ENCODE results near the gene SELL. TPM values are rescaled to one million over a fixed set of nuclear protein-coding genes. Genes with fewer than 3 reads are reported as not detected.
"Not testable (repeated sequence)": the region's sequence is repeated elsewhere in the genome, so short reads cannot be mapped to it uniquely, and the experiment has no call there.

SELL gene
- total RNA-seq, 1 donor from 2014 or later = not detected

GRCh38 chr1:169670836-169671235, 40.6 kb downstream of the SELL start:
- Histone ChIP-seq H3F3A (ENCODE audit: low read depth) (no peaks in the 10 kb centered on the region), H4K20me1 (ENCODE audit: low read depth) (no peaks in the 10 kb centered on the region), H2AFZ (replicated peaks) (no peak overlapping the region), H3K36me3 (no peaks in the 10 kb centered on the region), H3K27ac (no peak overlapping the region), H3K9me3 (ENCODE audit: low read depth) (no peaks in the 10 kb centered on the region), H3K9ac (no peak overlapping the region), H3K79me2 (ENCODE audit: low read depth) (no peaks in the 10 kb centered on the region), H3K4me1 (no peaks in the 10 kb centered on the region), H3K4me2 (no peak overlapping the region), H3K27me3 (no peaks in the 10 kb centered on the region), H3K4me3 (no peak overlapping the region)
- Mint-ChIP-seq H3K9me3 (no peaks in the 10 kb centered on the region), H3K27me3 (ENCODE audit: insufficient read depth, low read depth) (peaks cover 5% of the 10 kb centered on the region), H3K36me3 (no peaks in the 10 kb centered on the region), H3K27ac (no peak overlapping the region), H3K4me3 (no peak overlapping the region), H3K4me1 (no peaks in the 10 kb centered on the region)
- no peak for TF ChIP-seq EZH2phosphoT487 (IDR thresholded peaks at IDR 0.05)
- no peak for TF ChIP-seq CTCF (IDR thresholded peaks at IDR 0.05)
- TF ChIP-seq EZH2 (IDR thresholded peaks at IDR 0.05) = no peak
- DNase-seq (ENCODE audit: low spot score) = no peak

GRCh38 chr1:169670244-169670643, 41.2 kb downstream of the SELL start:
- H3K36me3 Mint-ChIP-seq; H3K27ac Mint-ChIP-seq; H3K9me3 Mint-ChIP-seq; H3K4me3 Mint-ChIP-seq; H3K79me2 ChIP-seq (ENCODE audit: low read depth); H3K36me3 ChIP-seq; H4K20me1 ChIP-seq (ENCODE audit: low read depth); H3K9me3 ChIP-seq (ENCODE audit: low read depth); H3K27me3 ChIP-seq; DNase-seq (ENCODE audit: low spot score); H3K27ac ChIP-seq; H3K4me1 ChIP-seq; H3K4me3 ChIP-seq; H3K4me1 Mint-ChIP-seq; H3K4me2 ChIP-seq; H2AFZ ChIP-seq (replicated peaks); H3K27me3 Mint-ChIP-seq (ENCODE audit: insufficient read depth, low read depth); H3K9ac ChIP-seq; H3F3A ChIP-seq (ENCODE audit: low read depth): not testable (repeated sequence)

GRCh38 chr1:169667699-169668596, 43.5 kb downstream of the SELL start:
- H3K36me3 ChIP-seq; H3F3A ChIP-seq (ENCODE audit: low read depth); H3K4me1 Mint-ChIP-seq; H3K27me3 Mint-ChIP-seq (ENCODE audit: insufficient read depth, low read depth); H3K4me1 ChIP-seq; DNase-seq (ENCODE audit: low spot score); H3K9ac ChIP-seq; H3K27me3 ChIP-seq; H3K27ac Mint-ChIP-seq; H2AFZ ChIP-seq (replicated peaks); H3K36me3 Mint-ChIP-seq; H3K79me2 ChIP-seq (ENCODE audit: low read depth); H4K20me1 ChIP-seq (ENCODE audit: low read depth); H3K9me3 ChIP-seq (ENCODE audit: low read depth); H3K9me3 Mint-ChIP-seq; H3K4me3 ChIP-seq; H3K4me3 Mint-ChIP-seq; H3K4me2 ChIP-seq; H3K27ac ChIP-seq: not testable (repeated sequence)

GRCh38 chr1:169667227-169667639, 44.2 kb downstream of the SELL start:
- not testable (repeated sequence) for H3K9me3 ChIP-seq (ENCODE audit: low read depth); H3K9me3 Mint-ChIP-seq; H3F3A ChIP-seq (ENCODE audit: low read depth); H3K36me3 Mint-ChIP-seq; H3K4me1 ChIP-seq; H3K27me3 ChIP-seq; H3K27me3 Mint-ChIP-seq (ENCODE audit: insufficient read depth, low read depth); H3K4me1 Mint-ChIP-seq; H3K27ac ChIP-seq; H4K20me1 ChIP-seq (ENCODE audit: low read depth); H3K4me3 Mint-ChIP-seq; DNase-seq (ENCODE audit: low spot score); H2AFZ ChIP-seq (replicated peaks); H3K27ac Mint-ChIP-seq; H3K9ac ChIP-seq; H3K4me3 ChIP-seq; H3K79me2 ChIP-seq (ENCODE audit: low read depth); H3K4me2 ChIP-seq; H3K36me3 ChIP-seq

DNA sequence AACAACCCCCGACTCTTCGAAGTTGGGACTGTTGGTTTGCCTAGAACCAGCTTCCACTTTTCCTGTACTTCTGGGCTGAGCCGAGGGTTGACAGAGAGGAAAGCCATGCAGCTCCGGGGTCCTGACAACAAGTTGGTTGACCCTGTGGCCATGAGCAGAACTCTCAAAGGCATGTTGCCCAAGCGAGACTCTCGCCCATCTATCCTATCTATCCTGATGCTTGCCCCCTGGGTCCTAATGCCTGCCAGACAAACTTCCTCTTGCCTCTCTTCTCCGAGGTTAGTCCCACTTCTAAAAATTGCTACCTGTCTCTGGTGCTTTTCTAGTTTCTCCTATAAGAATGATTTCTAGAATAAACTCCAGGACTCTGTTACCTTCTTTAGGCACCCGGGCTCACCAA, 48.7 kb downstream of the SELL start:
- not testable (repeated sequence) for H3K27ac ChIP-seq; H3K36me3 Mint-ChIP-seq; H3K27ac Mint-ChIP-seq; H3K79me2 ChIP-seq (ENCODE audit: low read depth); H3K4me1 Mint-ChIP-seq; H3K36me3 ChIP-seq; DNase-seq (ENCODE audit: low spot score); H3K9ac ChIP-seq; H3K4me1 ChIP-seq; H3K4me2 ChIP-seq; H3K27me3 ChIP-seq; H4K20me1 ChIP-seq (ENCODE audit: low read depth); H3K9me3 Mint-ChIP-seq; H3K9me3 ChIP-seq (ENCODE audit: low read depth); H3F3A ChIP-seq (ENCODE audit: low read depth); H3K4me3 ChIP-seq; H3K27me3 Mint-ChIP-seq (ENCODE audit: insufficient read depth, low read depth); H2AFZ ChIP-seq (replicated peaks); H3K4me3 Mint-ChIP-seq

GRCh38 chr1:169661066-169661465, 50.4 kb downstream of the SELL start:
- DNase-seq (ENCODE audit: low spot score); H3K4me2 ChIP-seq; H3K4me3 ChIP-seq; H3K27ac Mint-ChIP-seq; H3K36me3 ChIP-seq; H3K27me3 Mint-ChIP-seq (ENCODE audit: insufficient read depth, low read depth); H3K27ac ChIP-seq; H3K27me3 ChIP-seq; H3F3A ChIP-seq (ENCODE audit: low read depth); H3K4me3 Mint-ChIP-seq; H3K9me3 Mint-ChIP-seq; H3K9me3 ChIP-seq (ENCODE audit: low read depth); H3K79me2 ChIP-seq (ENCODE audit: low read depth); H2AFZ ChIP-seq (replicated peaks); H4K20me1 ChIP-seq (ENCODE audit: low read depth); H3K36me3 Mint-ChIP-seq; H3K9ac ChIP-seq; H3K4me1 ChIP-seq; H3K4me1 Mint-ChIP-seq: not testable (repeated sequence)

GRCh38 chr1:169658777-169659176, 52.6 kb downstream of the SELL start:
- H3K4me2 ChIP-seq; H3K27me3 Mint-ChIP-seq (ENCODE audit: insufficient read depth, low read depth): not testable (repeated sequence)

More at GRCh38 chr1:169658777-169659176, 52.6 kb downstream of the SELL start:
- H3K9me3 Mint-ChIP-seq; H3K36me3 ChIP-seq; H3K27me3 ChIP-seq; H3K9me3 ChIP-seq (ENCODE audit: low read depth); DNase-seq (ENCODE audit: low spot score); H3K36me3 Mint-ChIP-seq; H3K4me1 ChIP-seq; H3K4me3 Mint-ChIP-seq; H3K4me3 ChIP-seq; H3K9ac ChIP-seq; H3K27ac Mint-ChIP-seq; H3K79me2 ChIP-seq (ENCODE audit: low read depth); H3F3A ChIP-seq (ENCODE audit: low read depth); H3K27ac ChIP-seq; H4K20me1 ChIP-seq (ENCODE audit: low read depth); H3K4me1 Mint-ChIP-seq; H2AFZ ChIP-seq (replicated peaks): not testable (repeated sequence)
